GM21526 (cell line): Measurements from ENCODE around the gene SLC2A2.

Experiments used
- ATAC-seq: cut with Tn5 transposase; IDR thresholded peaks from one replicate; pipeline ENCODE4 v1.9.1; 2021; ENCODE audit warnings: moderate library complexity; ENCODE audit not compliant: unreplicated experiment, low FRiP score

The SLC2A2 gene

DNA sequence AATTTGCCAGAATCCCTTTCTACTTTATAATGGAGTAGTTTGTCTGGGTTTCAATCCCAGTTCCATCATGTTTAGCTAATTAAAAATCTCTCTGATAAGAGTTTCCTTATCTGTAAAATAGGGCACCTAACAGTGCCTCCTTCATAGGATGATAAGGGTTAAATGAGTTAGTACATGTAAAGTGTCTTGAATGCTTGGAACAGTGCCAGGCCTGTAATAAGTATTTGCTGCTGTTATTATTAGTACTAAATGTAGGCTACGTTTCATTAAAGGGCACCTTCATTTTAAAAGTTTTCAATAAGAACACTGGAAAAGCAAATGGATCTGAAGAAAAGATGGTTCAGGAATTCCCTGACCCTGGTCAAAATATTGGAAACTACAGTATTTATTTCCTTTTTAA lies 11.8 kb upstream of the SLC2A2 start:
- no peak for ATAC-seq

DNA sequence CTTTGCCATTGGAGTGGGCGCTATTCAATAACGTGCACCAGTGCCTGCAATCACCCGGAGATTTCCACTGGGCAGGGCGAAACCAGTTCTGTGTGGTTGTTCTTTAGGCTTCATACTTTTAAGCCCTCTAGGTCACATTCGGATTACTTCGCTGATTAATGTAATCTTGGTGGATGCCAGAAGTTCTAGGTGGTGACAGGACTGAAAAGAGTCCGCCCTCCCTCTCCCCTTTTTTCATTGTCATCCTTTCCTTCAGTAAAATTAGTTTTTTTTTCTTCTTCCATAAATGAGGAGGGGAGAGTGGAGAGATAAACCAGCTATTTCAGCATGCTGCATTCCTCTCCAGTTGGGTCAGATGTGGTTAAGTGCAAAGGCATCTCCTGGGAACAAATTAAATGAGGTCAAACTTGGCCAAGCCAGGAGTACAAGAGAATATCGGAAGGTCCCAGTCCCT lies 2.3 kb upstream of the SLC2A2 start:
- no peak for ATAC-seq

DNA sequence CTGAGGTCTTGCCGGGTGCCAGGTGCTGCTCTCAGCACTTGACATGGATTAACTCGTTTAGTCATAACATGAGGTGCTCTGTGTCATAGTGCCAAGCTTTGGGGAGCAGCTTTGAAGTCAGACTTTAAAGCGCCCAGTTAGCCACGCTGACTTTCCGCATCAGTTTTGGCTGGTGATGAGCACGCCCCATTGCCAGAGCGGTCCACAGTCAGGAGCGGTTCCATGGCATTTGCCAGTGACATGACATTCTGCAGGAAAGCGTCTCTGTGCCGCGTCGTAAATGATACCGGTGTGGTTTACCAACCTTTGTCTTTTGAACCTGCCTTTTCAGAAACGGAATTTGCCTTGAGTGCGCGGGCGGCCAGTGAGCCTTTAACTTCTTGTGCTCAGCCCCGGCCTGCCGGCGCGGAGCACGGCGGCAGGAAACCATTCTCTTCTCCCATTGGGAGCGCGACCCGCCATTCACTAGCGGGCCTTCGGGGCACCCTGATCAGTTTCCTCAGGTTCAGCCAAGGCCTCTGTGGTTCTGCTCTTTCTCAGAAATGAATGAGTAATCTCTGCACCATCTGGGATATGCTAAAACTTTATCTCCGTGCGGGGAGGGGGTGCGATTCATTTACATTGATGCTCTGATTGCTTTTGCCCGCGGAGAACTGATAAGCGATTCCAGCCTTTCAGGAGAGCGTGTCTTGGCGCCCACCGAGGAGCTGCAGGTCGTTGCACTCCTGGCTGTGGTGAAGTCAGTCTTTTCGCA lies 1.7 kb upstream of the SLC2A2 start:
- no peak for ATAC-seq

DNA sequence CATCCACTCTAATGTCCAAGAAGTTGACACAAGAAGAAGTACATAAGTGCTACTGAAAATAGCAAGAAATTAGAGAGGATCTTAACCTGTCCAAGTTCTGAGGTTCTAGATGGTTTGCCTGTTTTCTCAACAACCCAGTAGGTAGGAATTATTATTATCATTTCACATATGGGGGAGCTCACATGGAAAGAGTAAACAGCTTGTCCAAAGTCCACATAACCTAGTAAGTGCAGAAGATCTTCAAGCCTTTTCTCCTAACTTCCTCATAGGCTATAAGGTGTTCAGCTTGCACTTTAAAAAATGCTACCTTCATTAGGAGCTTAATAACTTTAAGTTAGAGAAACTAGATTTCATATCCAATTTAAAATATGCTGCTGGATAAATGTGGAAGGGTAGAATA lies 3.0 kb downstream of the SLC2A2 start:
- ATAC-seq, result no peak

GRCh38 chr3:171021377-171021776 lies 5.1 kb downstream of the SLC2A2 start:
- ATAC-seq, result no peak

DNA sequence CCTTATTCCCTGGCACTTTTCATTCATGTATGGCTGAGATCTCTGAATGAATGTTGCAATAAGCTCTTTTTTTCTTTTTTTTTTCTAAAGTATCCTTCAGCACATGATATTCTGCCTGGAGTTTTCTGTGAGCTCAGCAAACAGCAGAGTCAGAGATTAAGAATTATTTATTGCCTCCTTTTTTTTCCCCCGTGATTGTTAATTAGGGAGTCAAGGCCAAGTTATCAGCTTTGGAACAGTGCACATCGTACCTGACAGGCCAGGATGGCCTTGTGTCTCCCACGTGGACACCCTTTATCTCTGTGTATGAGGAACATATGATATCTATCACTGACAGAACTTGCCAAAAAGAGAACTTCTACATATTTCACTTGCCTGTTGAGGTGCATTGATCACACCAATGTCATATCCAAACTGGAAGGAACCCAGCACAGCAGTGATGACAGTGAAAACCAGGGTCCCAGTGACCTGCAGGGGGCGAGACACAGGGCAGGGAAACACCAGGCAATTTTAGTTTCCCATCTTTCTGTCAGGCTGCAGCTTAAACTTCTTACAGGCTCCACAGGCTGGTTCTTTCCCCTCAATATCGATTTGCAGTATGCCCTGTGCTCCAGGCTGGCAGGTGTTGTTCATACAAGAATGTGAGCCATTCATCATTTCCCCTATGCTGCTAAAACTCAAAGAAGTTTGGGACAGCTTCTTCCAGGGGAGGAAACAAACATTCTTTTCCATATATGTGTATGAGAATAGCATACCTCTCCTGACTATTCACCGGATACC lies 8.2 kb downstream of the SLC2A2 start:
- no peak for ATAC-seq

- no peak for ATAC-seq
Measured at GRCh38 chr3:171013822-171014748, 12.4 kb downstream of the SLC2A2 start.

GRCh38 chr3:171011873-171012336 lies 14.6 kb downstream of the SLC2A2 start:
- ATAC-seq, result no peak

DNA sequence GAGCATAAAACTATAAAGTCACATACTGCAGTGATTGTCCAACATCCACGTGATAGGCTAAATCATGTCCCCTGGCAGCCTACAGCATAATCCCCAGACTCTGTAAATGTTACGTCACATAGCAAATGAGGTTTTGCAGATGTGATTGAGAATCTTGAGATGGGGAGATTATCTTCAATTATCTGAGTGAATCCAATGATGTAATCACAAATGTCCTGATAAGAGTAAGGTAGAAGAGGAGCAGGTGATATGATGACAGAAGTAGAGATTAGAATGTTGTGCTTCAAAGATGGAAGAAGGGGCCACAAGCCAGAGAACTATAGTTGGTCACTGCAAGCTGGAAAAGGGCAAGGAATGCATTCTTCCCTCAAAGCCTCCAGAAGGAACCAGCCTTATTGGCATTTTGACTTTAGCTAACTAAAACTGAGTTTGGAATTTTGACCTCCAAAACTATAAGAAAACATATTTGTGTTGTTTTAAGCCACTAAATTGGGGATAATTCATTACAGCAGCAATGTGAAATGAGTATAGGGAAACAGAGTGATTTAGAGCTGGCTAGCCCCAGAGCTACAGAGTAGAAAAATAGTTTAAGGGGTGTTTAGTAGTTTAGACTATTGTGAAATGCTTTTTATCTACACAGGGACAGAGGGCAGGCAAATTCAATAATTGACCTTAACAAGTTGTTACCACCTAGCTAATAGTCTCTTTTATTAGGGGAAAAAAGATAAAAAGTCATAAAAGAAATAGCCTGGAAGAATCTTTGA lies 15.2 kb downstream of the SLC2A2 start:
- no peak for ATAC-seq

GRCh38 chr3:171007316-171007715 lies 19.2 kb downstream of the SLC2A2 start:
- no peak for ATAC-seq

GRCh38 chr3:171005648-171006047 lies 20.9 kb downstream of the SLC2A2 start:
- ATAC-seq, result no peak

GRCh38 chr3:171001957-171002694 lies 24.4 kb downstream of the SLC2A2 start:
- ATAC-seq, result no peak

DNA sequence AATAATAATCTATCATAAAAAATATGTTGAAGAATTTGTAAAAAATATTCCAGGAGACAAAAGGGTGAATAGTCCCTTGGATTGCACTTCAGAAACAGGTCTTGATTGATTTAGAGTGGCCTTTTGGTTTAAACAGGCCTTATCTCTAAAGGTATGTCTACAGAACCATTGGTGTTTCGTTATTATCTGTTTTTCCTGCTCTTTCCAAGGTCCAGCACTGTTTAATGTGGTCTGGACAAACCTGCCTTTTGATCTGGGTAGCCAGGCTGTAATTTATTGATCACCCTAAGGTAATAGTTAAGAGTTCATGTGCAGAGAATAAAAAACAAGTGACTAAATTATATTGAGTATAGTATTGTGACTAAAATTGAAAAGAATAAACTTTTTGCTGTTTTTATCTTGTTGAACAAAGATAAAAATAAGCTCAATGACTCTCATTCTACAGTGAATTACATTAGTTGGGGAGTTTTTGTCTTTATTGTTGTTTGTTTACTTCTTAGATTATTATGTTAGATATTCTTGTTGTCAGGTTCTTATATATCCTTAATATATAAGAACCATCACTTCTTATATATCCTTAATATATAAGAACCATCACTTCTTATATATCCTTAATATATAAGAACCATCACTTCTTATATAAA lies 25.1 kb downstream of the SLC2A2 start:
- no peak for ATAC-seq

DNA sequence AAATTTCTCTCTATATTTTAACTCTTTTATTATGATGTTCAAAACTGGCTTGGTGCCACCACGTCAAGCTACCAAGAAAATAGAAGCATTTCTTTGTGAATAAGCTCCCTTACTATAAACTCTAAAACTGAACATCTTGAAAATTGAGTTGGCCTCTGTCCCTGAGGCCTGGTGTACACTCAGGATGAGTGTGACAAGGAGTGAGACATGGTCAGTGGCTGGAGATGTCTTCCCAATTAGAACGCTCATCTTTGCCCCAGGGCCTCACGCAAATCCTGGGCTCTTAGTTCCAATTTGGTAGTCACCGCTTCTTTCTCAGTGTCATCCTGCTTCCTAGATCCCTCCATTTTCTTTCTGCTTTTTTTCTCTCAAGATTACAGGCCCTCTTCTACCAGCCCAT lies 26.2 kb downstream of the SLC2A2 start:
- no peak for ATAC-seq

- no peak for ATAC-seq
Measured at GRCh38 chr3:170999737-171000242, 26.7 kb downstream of the SLC2A2 start.

DNA sequence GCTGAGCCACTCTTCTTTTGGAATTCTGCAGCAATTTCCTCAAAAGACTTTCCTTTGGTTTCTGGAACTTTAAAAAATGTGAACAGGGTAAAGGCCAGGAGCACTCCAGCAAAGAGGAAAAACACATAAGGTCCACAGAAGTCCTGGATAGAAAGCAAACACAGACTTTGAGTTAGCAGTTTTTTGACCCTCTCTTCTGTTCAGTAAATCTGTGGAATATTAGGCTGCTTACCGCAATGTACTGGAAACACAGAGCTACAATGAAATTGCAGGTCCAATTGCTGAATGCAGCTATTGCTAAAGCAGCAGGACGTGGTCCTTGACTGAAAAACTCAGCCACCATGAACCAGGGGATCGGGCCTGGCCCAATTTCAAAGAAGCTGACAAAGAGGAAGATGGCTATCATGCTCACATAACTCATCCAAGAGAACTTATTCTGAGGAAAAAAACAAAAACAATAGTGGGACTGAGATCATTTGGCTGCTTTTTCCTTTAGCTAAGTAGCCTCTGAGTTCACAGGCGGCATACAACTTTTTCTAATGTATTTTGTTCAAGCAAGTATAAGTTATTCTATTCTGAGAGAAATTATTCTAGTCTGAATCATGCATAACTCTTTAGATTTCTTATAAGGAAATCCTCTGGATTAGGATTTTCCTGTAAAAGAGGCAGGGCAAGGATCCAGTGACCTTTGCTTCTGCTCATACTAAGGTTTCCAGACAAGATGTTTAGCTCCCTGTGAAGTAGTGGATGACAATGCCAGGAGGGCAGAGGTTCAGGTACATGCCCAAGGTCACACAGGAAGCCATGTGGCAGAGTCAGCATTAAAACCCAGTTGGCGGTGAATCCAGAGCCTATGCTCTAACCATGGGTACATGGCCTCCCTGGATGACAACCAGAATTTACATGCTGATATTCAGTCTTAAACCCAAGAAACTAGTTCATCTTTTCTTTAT lies 28.3 kb downstream of the SLC2A2 start:
- no peak for ATAC-seq

DNA sequence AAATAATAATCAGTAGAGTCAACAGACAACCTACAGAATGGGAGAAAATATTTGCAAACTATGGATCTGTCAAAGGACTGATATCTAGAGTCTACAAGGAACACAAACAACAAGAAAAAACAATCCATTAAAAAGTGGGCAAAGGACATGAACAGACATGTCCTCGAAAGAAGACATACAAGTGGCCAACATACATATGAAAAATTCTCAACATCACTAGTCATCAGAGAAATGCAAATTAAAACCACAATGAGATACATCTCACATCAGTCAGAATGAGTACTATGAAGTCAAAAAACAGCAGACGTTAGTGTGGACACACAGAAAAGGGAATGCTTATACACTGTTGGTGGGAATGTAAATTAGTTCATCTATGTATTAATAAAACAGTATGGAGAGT lies 33.7 kb downstream of the SLC2A2 start:
- ATAC-seq, result no peak

- no peak for ATAC-seq
Measured at GRCh38 chr3:170991664-170992063, 34.9 kb downstream of the SLC2A2 start.
